Stimulated activated naive CD8-positive, alpha-beta T cell treated with anti-CD3 and anti-CD28 coated beads, Interleukin-15, Interleukin-2, amounts not matched to agents 100 ng/mL and 50 ng/mL, for 24 hours (primary cell): ENCODE data around the gene MCU.
"Not testable (repeated sequence)": the region's sequence is repeated elsewhere in the genome, so short reads cannot be mapped to it uniquely, and the experiment has no call there.

ENCODE experiments used
- H3K27ac Mint-ChIP-seq: one replicate; pipeline ENCODE4 v1.8.0; 2021; ENCODE audit warnings: mild to moderate bottlenecking, mixed read lengths
- H3K27me3 Mint-ChIP-seq: one replicate; pipeline ENCODE4 v1.8.0; 2021; ENCODE audit warnings: mixed read lengths
- H3K36me3 Mint-ChIP-seq: one replicate; pipeline ENCODE4 v1.8.0; 2021; ENCODE audit warnings: low read depth, mixed read lengths
- H3K4me1 Mint-ChIP-seq: one replicate; pipeline ENCODE4 v1.8.0; 2021; ENCODE audit warnings: low read depth, mixed read lengths
- H3K4me3 Mint-ChIP-seq: one replicate; pipeline ENCODE4 v1.8.0; 2021; ENCODE audit warnings: mild to moderate bottlenecking, mixed read lengths
- H3K9me3 Mint-ChIP-seq: one replicate; pipeline ENCODE4 v1.8.0; 2021; ENCODE audit warnings: mixed read lengths

MCU gene

GRCh38 chr10:72910705-72911104 is 218.8 kb downstream of the MCU start:
- Mint-ChIP-seq H3K27ac (no peak overlapping the region), H3K4me3 (no peak overlapping the region), H3K27me3 (peaks cover 3% of the 10 kb centered on the region), H3K36me3 (no peaks in the 10 kb centered on the region), H3K4me1 (no peaks in the 10 kb centered on the region), H3K9me3 (no peaks in the 10 kb centered on the region)

- H3K27me3 Mint-ChIP-seq, result peaks cover 3% of the 10 kb centered on the region
- no peaks in the 10 kb centered on the region for H3K36me3 Mint-ChIP-seq
- H3K27ac Mint-ChIP-seq, result no peak overlapping the region
- H3K4me1 Mint-ChIP-seq, result no peaks in the 10 kb centered on the region
- H3K9me3 Mint-ChIP-seq, result no peaks in the 10 kb centered on the region
- H3K4me3 Mint-ChIP-seq, result no peak overlapping the region
Observed at GRCh38 chr10:72911758-72912157, 219.8 kb downstream of the MCU start.

GRCh38 chr10:72912736-72913135 is 220.8 kb downstream of the MCU start:
- no peaks in the 10 kb centered on the region for H3K36me3 Mint-ChIP-seq
- no peak overlapping the region for H3K4me3 Mint-ChIP-seq
- H3K4me1 Mint-ChIP-seq, result no peaks in the 10 kb centered on the region
- H3K9me3 Mint-ChIP-seq, result no peaks in the 10 kb centered on the region
- no peak overlapping the region for H3K27ac Mint-ChIP-seq
- peaks cover 3% of the 10 kb centered on the region for H3K27me3 Mint-ChIP-seq

GRCh38 chr10:72913287-72913686 is 221.3 kb downstream of the MCU start:
- Mint-ChIP-seq H3K4me1 (no peaks in the 10 kb centered on the region), H3K9me3 (no peaks in the 10 kb centered on the region), H3K4me3 (no peak overlapping the region), H3K36me3 (no peaks in the 10 kb centered on the region), H3K27me3 (peaks cover 3% of the 10 kb centered on the region), H3K27ac (no peak overlapping the region)

- H3K27me3 Mint-ChIP-seq, result peaks cover 19% of the 10 kb centered on the region
- H3K4me3 Mint-ChIP-seq, H3K36me3 Mint-ChIP-seq, H3K4me1 Mint-ChIP-seq, H3K9me3 Mint-ChIP-seq, H3K27ac Mint-ChIP-seq: not testable (repeated sequence)
Observed at GRCh38 chr10:72917201-72917600, 225.3 kb downstream of the MCU start.

- not testable (repeated sequence) for H3K36me3 Mint-ChIP-seq, H3K4me1 Mint-ChIP-seq, H3K27ac Mint-ChIP-seq, H3K4me3 Mint-ChIP-seq
- Mint-ChIP-seq H3K27me3 (peaks cover 23% of the 10 kb centered on the region), H3K9me3 (peaks cover 14% of the 10 kb centered on the region)
Observed at GRCh38 chr10:72917803-72918332, 225.9 kb downstream of the MCU start.

- Mint-ChIP-seq H3K9me3 (peaks cover 14% of the 10 kb centered on the region), H3K36me3 (no peaks in the 10 kb centered on the region), H3K27me3 (peaks cover 23% of the 10 kb centered on the region), H3K27ac (no peak overlapping the region), H3K4me1 (no peaks in the 10 kb centered on the region), H3K4me3 (no peak overlapping the region)
Observed at GRCh38 chr10:72918352-72918751, 226.4 kb downstream of the MCU start.

GRCh38 chr10:72921147-72921683 is 229.3 kb downstream of the MCU start:
- not testable (repeated sequence) for H3K27ac Mint-ChIP-seq, H3K4me3 Mint-ChIP-seq, H3K4me1 Mint-ChIP-seq, H3K36me3 Mint-ChIP-seq
- Mint-ChIP-seq H3K9me3 (peaks cover 14% of the 10 kb centered on the region), H3K27me3 (peaks cover 23% of the 10 kb centered on the region)

GRCh38 chr10:72924351-72924750 is 232.4 kb downstream of the MCU start:
- Mint-ChIP-seq H3K27me3 (peaks cover 23% of the 10 kb centered on the region), H3K9me3 (peaks cover 14% of the 10 kb centered on the region), H3K4me3 (no peak overlapping the region), H3K4me1 (no peaks in the 10 kb centered on the region), H3K36me3 (no peaks in the 10 kb centered on the region), H3K27ac (no peak overlapping the region)

- Mint-ChIP-seq H3K27ac (no peak overlapping the region), H3K4me3 (no peak overlapping the region), H3K27me3 (peaks cover 12% of the 10 kb centered on the region), H3K36me3 (no peaks in the 10 kb centered on the region), H3K9me3 (peaks cover 7% of the 10 kb centered on the region), H3K4me1 (no peaks in the 10 kb centered on the region)
Observed at GRCh38 chr10:72925951-72926465, 234.1 kb downstream of the MCU start.

GRCh38 chr10:72927485-72927884 is 235.5 kb downstream of the MCU start:
- Mint-ChIP-seq H3K36me3 (no peaks in the 10 kb centered on the region), H3K4me3 (no peak overlapping the region), H3K27me3 (peaks cover 1% of the 10 kb centered on the region), H3K4me1 (no peaks in the 10 kb centered on the region), H3K9me3 (peaks cover 1% of the 10 kb centered on the region), H3K27ac (no peak overlapping the region)

- Mint-ChIP-seq H3K36me3 (no peaks in the 10 kb centered on the region), H3K4me3 (no peak overlapping the region), H3K27ac (no peak overlapping the region), H3K4me1 (no peaks in the 10 kb centered on the region), H3K27me3 (no peaks in the 10 kb centered on the region), H3K9me3 (no peaks in the 10 kb centered on the region)
Observed at GRCh38 chr10:72928798-72929197, 236.9 kb downstream of the MCU start.

GRCh38 chr10:72930276-72930675 is 238.3 kb downstream of the MCU start:
- H3K9me3 Mint-ChIP-seq, result no peaks in the 10 kb centered on the region
- no peaks in the 10 kb centered on the region for H3K27me3 Mint-ChIP-seq
- no peak overlapping the region for H3K27ac Mint-ChIP-seq
- no peaks in the 10 kb centered on the region for H3K36me3 Mint-ChIP-seq
- H3K4me1 Mint-ChIP-seq, result no peaks in the 10 kb centered on the region
- no peak overlapping the region for H3K4me3 Mint-ChIP-seq

- Mint-ChIP-seq H3K4me1 (no peaks in the 10 kb centered on the region), H3K27ac (no peak overlapping the region), H3K9me3 (no peaks in the 10 kb centered on the region), H3K4me3 (no peak overlapping the region), H3K27me3 (peaks cover 3% of the 10 kb centered on the region), H3K36me3 (no peaks in the 10 kb centered on the region)
Observed at GRCh38 chr10:72932259-72933015, 240.5 kb downstream of the MCU start.

GRCh38 chr10:72935361-72935760 is 243.4 kb downstream of the MCU start:
- Mint-ChIP-seq H3K9me3 (no peaks in the 10 kb centered on the region), H3K27ac (no peak overlapping the region), H3K27me3 (peaks cover 7% of the 10 kb centered on the region), H3K36me3 (no peaks in the 10 kb centered on the region), H3K4me1 (no peaks in the 10 kb centered on the region), H3K4me3 (no peak overlapping the region)
